OCI-LY1 (cell line): ENCODE data around the gene MFSD12.

Source experiments
- H2AFZ ChIP-seq: fragments of 200-600 bp; sonication (generic), shearing (Covaris generic); 2 replicates; pipeline ENCODE4 v1.6.0; 2014; ENCODE audit warnings: antibody characterized with exemption, mild to moderate bottlenecking, low read length
- H3F3A ChIP-seq: fragments of 200-600 bp; sonication (generic), shearing (Covaris generic); 2 replicates; pipeline ENCODE4 v1.6.0; 2014; ENCODE audit warnings: mild to moderate bottlenecking, antibody characterized with exemption, low read length, moderate library complexity; ENCODE audit not compliant: insufficient read depth
- H3K27ac ChIP-seq: fragments of 200-600 bp; sonication (generic); 2 replicates; pipeline ENCODE4 v1.5.1; 2014; ENCODE audit warnings: low read length, mixed run types, mild to moderate bottlenecking, low read depth; ENCODE audit not compliant: poor library complexity, severe bottlenecking
- H3K27me3 ChIP-seq: fragments of 200-600 bp; sonication (generic); 2 replicates; pipeline ENCODE4 v1.6.0; 2014; ENCODE audit warnings: antibody characterized with exemption, mild to moderate bottlenecking, low read length, moderate library complexity; ENCODE audit not compliant: insufficient read depth
- H3K36me3 ChIP-seq: fragments of 200-600 bp; sonication (generic); 2 replicates; pipeline ENCODE4 v1.6.1; 2014; ENCODE audit warnings: mild to moderate bottlenecking, antibody characterized with exemption, low read length, moderate library complexity, mixed read lengths; ENCODE audit not compliant: insufficient read depth
- H3K4me1 ChIP-seq: fragments of 200-600 bp; sonication (generic); 2 replicates; pipeline ENCODE4 v1.5.1; 2014; ENCODE audit warnings: mild to moderate bottlenecking, low read length, moderate library complexity; ENCODE audit not compliant: insufficient read depth, severe bottlenecking
- H3K4me2 ChIP-seq: fragments of 200-600 bp; sonication (generic), shearing (Covaris generic); 2 replicates; pipeline ENCODE4 v1.6.1; 2014; ENCODE audit warnings: low read length
- H3K4me3 ChIP-seq: fragments of 200-600 bp; sonication (generic); 2 replicates; pipeline ENCODE4 v1.5.1; 2014; ENCODE audit warnings: low read length, low read depth, mild to moderate bottlenecking, mixed read lengths; ENCODE audit not compliant: poor library complexity, severe bottlenecking
- H3K79me2 ChIP-seq: fragments of 200-600 bp; shearing (Covaris generic); 2 replicates; pipeline ENCODE4 v1.6.1; 2016; ENCODE audit warnings: mixed run types, low read length, mixed read lengths; ENCODE audit not compliant: insufficient read depth
- H3K9ac ChIP-seq: fragments of 200-600 bp; sonication (generic), shearing (Covaris generic); 2 replicates; pipeline ENCODE4 v1.6.1; 2014; ENCODE audit warnings: mild to moderate bottlenecking, low read length, mixed read lengths
- H3K9me2 ChIP-seq: fragments of 200-600 bp; sonication (generic), shearing (Covaris generic); 2 replicates; pipeline ENCODE4 v1.6.1; 2014; ENCODE audit warnings: low read depth, mild to moderate bottlenecking, low read length, mixed read lengths
- H3K9me3 ChIP-seq: fragments of 200-600 bp; shearing (Covaris generic); 2 replicates; pipeline ENCODE4 v1.6.1; 2014; ENCODE audit warnings: low read length, mixed read lengths
- H4K20me1 ChIP-seq: fragments of 200-600 bp; sonication (generic), shearing (Covaris generic); 2 replicates; pipeline ENCODE4 v1.6.0; 2016; ENCODE audit warnings: mild to moderate bottlenecking, low read length; ENCODE audit not compliant: insufficient read depth
- CTCF ChIP-seq: fragments of 200-600 bp; sonication (generic), shearing (Covaris generic); IDR thresholded peaks from 2 replicates; pipeline ENCODE4 v1.5.1; 2017; ENCODE audit warnings: mild to moderate bottlenecking, antibody characterized with exemption, low read length, moderate library complexity, mixed read lengths
- EZH2 ChIP-seq: fragments of 200-600 bp; sonication (generic), shearing (Covaris generic); IDR thresholded peaks from 2 replicates; pipeline ENCODE4 v1.8.0; 2017; ENCODE audit warnings: borderline replicate concordance, mixed run types, mild to moderate bottlenecking, antibody characterized with exemption, low read length, moderate library complexity, mixed read lengths

Gene MFSD12

DNA sequence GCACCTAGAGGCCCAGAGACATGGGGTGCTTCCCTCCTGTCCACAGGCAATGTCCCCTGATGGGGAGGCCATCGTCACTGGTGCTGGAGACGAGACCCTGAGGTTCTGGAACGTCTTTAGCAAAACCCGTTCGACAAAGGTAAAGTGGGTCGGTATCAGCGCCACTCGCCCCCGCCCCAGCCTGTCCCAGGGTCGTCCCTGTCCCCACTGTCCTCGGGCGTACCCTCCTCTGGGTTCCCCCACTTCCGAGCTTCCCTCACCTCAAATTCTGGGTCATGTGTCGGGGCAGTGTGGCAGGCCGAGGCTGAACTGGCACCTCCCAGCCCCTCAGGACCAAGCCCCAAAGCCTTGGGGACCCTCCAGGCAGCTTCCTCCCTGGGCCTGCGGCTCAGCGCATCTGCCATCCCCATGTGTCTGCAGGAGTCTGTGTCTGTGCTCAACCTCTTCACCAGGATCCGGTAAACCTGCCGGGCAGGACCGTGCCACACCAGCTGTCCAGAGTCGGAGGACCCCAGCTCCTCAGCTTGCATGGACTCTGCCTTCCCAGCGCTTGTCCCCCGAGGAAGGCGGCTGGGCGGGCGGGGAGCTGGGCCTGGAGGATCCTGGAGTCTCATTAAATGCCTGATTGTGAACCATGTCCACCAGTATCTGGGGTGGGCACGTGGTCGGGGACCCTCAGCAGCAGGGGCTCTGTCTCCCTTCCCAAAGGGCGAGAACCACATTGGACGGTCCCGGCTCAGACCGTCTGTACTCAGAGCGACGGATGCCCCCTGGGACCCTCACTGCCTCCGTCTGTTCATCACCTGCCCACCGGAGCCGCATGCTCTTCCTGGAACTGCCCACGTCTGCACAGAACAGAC is 22.8 kb downstream of the MFSD12 start:
- H3K27ac ChIP-seq, result no peak overlapping the region
- TF ChIP-seq EZH2, result no peak
- no peak for TF ChIP-seq CTCF
- no peaks in the 10 kb centered on the region for H3K9me2 ChIP-seq
- H3K36me3 ChIP-seq, result peaks cover 68% of the 10 kb centered on the region
- no peaks in the 10 kb centered on the region for H3K79me2 ChIP-seq
- no peaks in the 10 kb centered on the region for H3K9me3 ChIP-seq
- H3K4me3 ChIP-seq, result no peak overlapping the region
- no peaks in the 10 kb centered on the region for H4K20me1 ChIP-seq
- H3K9ac ChIP-seq, result no peak overlapping the region
- H3K27me3 ChIP-seq, result no peaks in the 10 kb centered on the region
- H3K4me2 ChIP-seq, result no peak overlapping the region
- no peaks in the 10 kb centered on the region for H3K4me1 ChIP-seq
- no peak overlapping the region for H2AFZ ChIP-seq
- no peaks in the 10 kb centered on the region for H3F3A ChIP-seq

- H3K4me2 ChIP-seq, result no peak overlapping the region
- no peak overlapping the region for H3K27ac ChIP-seq
- peaks cover 65% of the 10 kb centered on the region for H3K36me3 ChIP-seq
- no peaks in the 10 kb centered on the region for H4K20me1 ChIP-seq
- no peak overlapping the region for H3K4me3 ChIP-seq
- no peaks in the 10 kb centered on the region for H3K9me2 ChIP-seq
- H3K4me1 ChIP-seq, result no peaks in the 10 kb centered on the region
- H2AFZ ChIP-seq, result no peak overlapping the region
- TF ChIP-seq EZH2 (no peak), CTCF (no peak)
- no peaks in the 10 kb centered on the region for H3K79me2 ChIP-seq
- H3K27me3 ChIP-seq, result no peaks in the 10 kb centered on the region
- H3F3A ChIP-seq, result no peaks in the 10 kb centered on the region
- H3K9me3 ChIP-seq, result no peaks in the 10 kb centered on the region
- no peak overlapping the region for H3K9ac ChIP-seq
Measured at GRCh38 chr19:3533563-3534216, 23.7 kb downstream of the MFSD12 start.

GRCh38 chr19:3533033-3533432 is 24.4 kb downstream of the MFSD12 start:
- Histone ChIP-seq H3K9me3 (no peaks in the 10 kb centered on the region), H3K27ac (no peak overlapping the region), H3K79me2 (no peaks in the 10 kb centered on the region), H3K9me2 (no peaks in the 10 kb centered on the region), H2AFZ (no peak overlapping the region), H3K27me3 (no peaks in the 10 kb centered on the region), H4K20me1 (no peaks in the 10 kb centered on the region), H3K4me1 (no peaks in the 10 kb centered on the region), H3K36me3 (peaks cover 62% of the 10 kb centered on the region), H3K9ac (no peak overlapping the region), H3F3A (no peaks in the 10 kb centered on the region), H3K4me2 (no peak overlapping the region), H3K4me3 (no peak overlapping the region)
- TF ChIP-seq EZH2 (no peak), CTCF (no peak)
